Measurements from ENCODE around the gene LPP.

Gene LPP

GRCh38 chr3:188759336-188760005 is 605.5 kb downstream of the LPP start:
- Histone ChIP-seq H3K27me3 (ENCODE audit: insufficient read depth, poor library complexity, severe bottlenecking) (no peaks in the 10 kb centered on the region), H3K4me3 (replicated peaks; ENCODE audit: insufficient read depth, low read length) (no peak overlapping the region), H3K27ac (replicated peaks) (no peak overlapping the region)
- no peak for TF ChIP-seq SPI1 (IDR thresholded peaks at IDR 0.05; ENCODE audit: borderline replicate concordance, low read depth)
- TF ChIP-seq GABPA (IDR thresholded peaks at IDR 0.05; ENCODE audit: low read depth) = no peak
- no peak for TF ChIP-seq POLR2AphosphoS5 (IDR thresholded peaks at IDR 0.05; ENCODE audit: low read depth)
- TF ChIP-seq CTCF (IDR thresholded peaks at IDR 0.05; ENCODE audit: insufficient read depth, low read length) = no peak
- TF ChIP-seq, protein P1, sequence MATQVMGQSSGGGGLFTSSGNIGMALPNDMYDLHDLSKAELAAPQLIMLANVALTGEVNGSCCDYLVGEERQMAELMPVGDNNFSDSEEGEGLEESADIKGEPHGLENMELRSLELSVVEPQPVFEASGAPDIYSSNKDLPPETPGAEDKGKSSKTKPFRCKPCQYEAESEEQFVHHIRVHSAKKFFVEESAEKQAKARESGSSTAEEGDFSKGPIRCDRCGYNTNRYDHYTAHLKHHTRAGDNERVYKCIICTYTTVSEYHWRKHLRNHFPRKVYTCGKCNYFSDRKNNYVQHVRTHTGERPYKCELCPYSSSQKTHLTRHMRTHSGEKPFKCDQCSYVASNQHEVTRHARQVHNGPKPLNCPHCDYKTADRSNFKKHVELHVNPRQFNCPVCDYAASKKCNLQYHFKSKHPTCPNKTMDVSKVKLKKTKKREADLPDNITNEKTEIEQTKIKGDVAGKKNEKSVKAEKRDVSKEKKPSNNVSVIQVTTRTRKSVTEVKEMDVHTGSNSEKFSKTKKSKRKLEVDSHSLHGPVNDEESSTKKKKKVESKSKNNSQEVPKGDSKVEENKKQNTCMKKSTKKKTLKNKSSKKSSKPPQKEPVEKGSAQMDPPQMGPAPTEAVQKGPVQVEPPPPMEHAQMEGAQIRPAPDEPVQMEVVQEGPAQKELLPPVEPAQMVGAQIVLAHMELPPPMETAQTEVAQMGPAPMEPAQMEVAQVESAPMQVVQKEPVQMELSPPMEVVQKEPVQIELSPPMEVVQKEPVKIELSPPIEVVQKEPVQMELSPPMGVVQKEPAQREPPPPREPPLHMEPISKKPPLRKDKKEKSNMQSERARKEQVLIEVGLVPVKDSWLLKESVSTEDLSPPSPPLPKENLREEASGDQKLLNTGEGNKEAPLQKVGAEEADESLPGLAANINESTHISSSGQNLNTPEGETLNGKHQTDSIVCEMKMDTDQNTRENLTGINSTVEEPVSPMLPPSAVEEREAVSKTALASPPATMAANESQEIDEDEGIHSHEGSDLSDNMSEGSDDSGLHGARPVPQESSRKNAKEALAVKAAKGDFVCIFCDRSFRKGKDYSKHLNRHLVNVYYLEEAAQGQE (IDR thresholded peaks at IDR 0.05; ENCODE audit: insufficient replicate concordance, low read depth) = no peak
- no peak for DNase-seq (ENCODE audit: low read depth in 1 of 2, low spot score in 1 of 2)

DNA sequence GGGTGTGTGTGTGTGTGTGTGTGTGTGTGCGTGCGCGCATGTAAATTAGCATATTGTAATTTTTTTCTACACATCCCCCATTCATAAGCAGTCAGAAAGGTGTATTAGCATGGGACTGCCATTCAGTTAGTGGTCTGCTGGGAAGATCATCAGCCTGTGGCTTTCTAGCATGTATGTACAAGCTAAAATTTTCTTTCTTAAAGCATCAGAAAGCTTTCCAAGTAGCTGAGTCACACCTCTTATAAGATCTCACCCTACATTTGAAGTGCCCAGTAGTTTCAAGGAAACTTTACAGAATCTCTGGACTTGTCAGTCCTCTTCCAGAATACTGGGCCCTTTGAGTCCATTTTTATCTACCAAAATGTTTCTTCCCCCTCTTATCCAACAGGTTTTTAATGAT is 606.5 kb downstream of the LPP start:
- TF ChIP-seq CTCF (IDR thresholded peaks at IDR 0.05; ENCODE audit: insufficient read depth, low read length) = no peak
- TF ChIP-seq, protein P1 (IDR thresholded peaks at IDR 0.05; ENCODE audit: insufficient replicate concordance, low read depth) = no peak
- no peak for TF ChIP-seq POLR2AphosphoS5 (IDR thresholded peaks at IDR 0.05; ENCODE audit: low read depth)
- no peak for TF ChIP-seq GABPA (IDR thresholded peaks at IDR 0.05; ENCODE audit: low read depth)
- no peak for TF ChIP-seq SPI1 (IDR thresholded peaks at IDR 0.05; ENCODE audit: borderline replicate concordance, low read depth)
- no peak for DNase-seq (ENCODE audit: low read depth in 1 of 2, low spot score in 1 of 2)
- Histone ChIP-seq H3K27me3 (ENCODE audit: insufficient read depth, poor library complexity, severe bottlenecking) (no peaks in the 10 kb centered on the region), H3K27ac (replicated peaks) (no peak overlapping the region), H3K4me3 (replicated peaks; ENCODE audit: insufficient read depth, low read length) (no peak overlapping the region)

- TF ChIP-seq SPI1 (IDR thresholded peaks at IDR 0.05; ENCODE audit: borderline replicate concordance, low read depth) (no peak), CTCF (IDR thresholded peaks at IDR 0.05; ENCODE audit: insufficient read depth, low read length) (no peak), GABPA (IDR thresholded peaks at IDR 0.05; ENCODE audit: low read depth) (no peak), POLR2AphosphoS5 (IDR thresholded peaks at IDR 0.05; ENCODE audit: low read depth) (no peak)
- TF ChIP-seq, protein P1 (IDR thresholded peaks at IDR 0.05; ENCODE audit: insufficient replicate concordance, low read depth) = no peak
- no peak overlapping the region for H3K27ac ChIP-seq (replicated peaks)
Measured at GRCh38 chr3:188761439-188761838, 607.5 kb downstream of the LPP start.

More at GRCh38 chr3:188761439-188761838, 607.5 kb downstream of the LPP start:
- no peaks in the 10 kb centered on the region for H3K27me3 ChIP-seq (ENCODE audit: insufficient read depth, poor library complexity, severe bottlenecking)
- DNase-seq (ENCODE audit: low read depth in 1 of 2, low spot score in 1 of 2) = no peak
- H3K4me3 ChIP-seq (replicated peaks; ENCODE audit: insufficient read depth, low read length) = no peak overlapping the region
